ENCODE results near the gene CD93. TPM values are rescaled to one million over a fixed set of nuclear protein-coding genes. Genes with fewer than 3 reads are reported as not detected.
A peak's percentile ranks its signal among the peaks of the same experiment; 100 is the strongest.

CD93 gene
- total RNA-seq, 1 experiment from 2014 or later = not detected

- no TSS peak for BruUV-seq (replicated peaks)
- Histone ChIP-seq H3K4me2 (ENCODE audit: low read length) (no peak overlapping the region), H4K20me1 (ENCODE audit: low read length) (no peaks in the 10 kb centered on the region), H3K79me2 (ENCODE audit: low read length) (no peaks in the 10 kb centered on the region), H3K36me3 (ENCODE audit: low read depth, low read length) (no peaks in the 10 kb centered on the region), H3K9me2 (replicated peaks; ENCODE audit: low read length) (no peaks in the 10 kb centered on the region), H3F3A (ENCODE audit: low read length, unreplicated experiment) (no peaks in the 10 kb centered on the region), H3K4me3 (ENCODE audit: low read length) (no peak overlapping the region), H3K9ac (ENCODE audit: low read length) (no peak overlapping the region), H3K9me3 (ENCODE audit: low read length) (no peaks in the 10 kb centered on the region), H2AFZ (ENCODE audit: low read length) (no peak overlapping the region), H3K27me3 (ENCODE audit: low read length) (peaks cover 23% of the 10 kb centered on the region), H3K4me1 (ENCODE audit: insufficient read depth, low read length) (0 out of 2 replicates have a peak, but pooled peaks cover 4% of the 10 kb centered on the region), H3K27ac (ENCODE audit: low read length) (no peak overlapping the region)
- CTCF ChIA-PET = interaction anchor here (0.6 kb wide), 1 partner anchor 228 kb away, joined by 4 read pairs; no protein-coding TSS in a partner anchor
- DNase-seq (no peak), ATAC-seq (no peak)
- TF ChIP-seq EZH2 (IDR thresholded peaks at IDR 0.05; ENCODE audit: low read length, unreplicated experiment) (no peak), CTCF (conservative IDR thresholded peaks at IDR 0.05; ENCODE audit: low read depth, low read length) (no peak), EZH2phosphoT487 (IDR thresholded peaks at IDR 0.05; ENCODE audit: borderline replicate concordance, low read length) (no peak)
- POLR2A ChIA-PET (ENCODE audit: unreplicated experiment) = no interaction called here
- intact Hi-C loops (cut with micrococcal nuclease) = no loop called here
Observed at GRCh38 chr20:23063168-23063567, 23.0 kb downstream of the CD93 start.

- Histone ChIP-seq H3K9me3 (ENCODE audit: low read length) (no peaks in the 10 kb centered on the region), H3K4me3 (ENCODE audit: low read length) (no peak overlapping the region), H2AFZ (ENCODE audit: low read length) (no peak overlapping the region), H3K27ac (ENCODE audit: low read length) (no peak overlapping the region), H3F3A (ENCODE audit: low read length, unreplicated experiment) (no peaks in the 10 kb centered on the region), H3K9ac (ENCODE audit: low read length) (no peak overlapping the region), H3K4me2 (ENCODE audit: low read length) (no peak overlapping the region), H3K27me3 (ENCODE audit: low read length) (peaks cover 23% of the 10 kb centered on the region), H3K4me1 (ENCODE audit: insufficient read depth, low read length) (0 out of 2 replicates have a peak, but pooled peaks cover 4% of the 10 kb centered on the region), H3K36me3 (ENCODE audit: low read depth, low read length) (no peaks in the 10 kb centered on the region), H3K79me2 (ENCODE audit: low read length) (no peaks in the 10 kb centered on the region), H3K9me2 (replicated peaks; ENCODE audit: low read length) (no peaks in the 10 kb centered on the region), H4K20me1 (ENCODE audit: low read length) (no peaks in the 10 kb centered on the region)
- ChIA-PET POLR2A (ENCODE audit: unreplicated experiment) (no interaction called here), CTCF (interaction anchor here (0.6 kb wide), 1 partner anchor 227 kb away, joined by 4 read pairs; no protein-coding TSS in a partner anchor)
- TF ChIP-seq CTCF (conservative IDR thresholded peaks at IDR 0.05; ENCODE audit: low read depth, low read length) (no peak), EZH2phosphoT487 (IDR thresholded peaks at IDR 0.05; ENCODE audit: borderline replicate concordance, low read length) (no peak), EZH2 (IDR thresholded peaks at IDR 0.05; ENCODE audit: low read length, unreplicated experiment) (no peak)
- intact Hi-C loops (cut with micrococcal nuclease) = no loop called here
- DNase-seq (no peak), ATAC-seq (no peak)
- BruUV-seq (replicated peaks) = no TSS peak
Observed at GRCh38 chr20:23062632-23063031, 23.5 kb downstream of the CD93 start.

- Histone ChIP-seq H3K9me3 (ENCODE audit: low read length) (no peaks in the 10 kb centered on the region), H3K27ac (ENCODE audit: low read length) (no peak overlapping the region), H3K4me1 (ENCODE audit: insufficient read depth, low read length) (0 out of 2 replicates have a peak, but pooled peaks cover 4% of the 10 kb centered on the region), H4K20me1 (ENCODE audit: low read length) (no peaks in the 10 kb centered on the region), H3F3A (ENCODE audit: low read length, unreplicated experiment) (no peaks in the 10 kb centered on the region), H3K36me3 (ENCODE audit: low read depth, low read length) (no peaks in the 10 kb centered on the region), H3K79me2 (ENCODE audit: low read length) (no peaks in the 10 kb centered on the region), H3K9me2 (replicated peaks; ENCODE audit: low read length) (no peaks in the 10 kb centered on the region), H3K27me3 (ENCODE audit: low read length) (peaks cover 23% of the 10 kb centered on the region), H3K9ac (ENCODE audit: low read length) (no peak overlapping the region), H3K4me2 (ENCODE audit: low read length) (no peak overlapping the region), H3K4me3 (ENCODE audit: low read length) (no peak overlapping the region), H2AFZ (ENCODE audit: low read length) (no peak overlapping the region)
- POLR2A ChIA-PET (ENCODE audit: unreplicated experiment) = no interaction called here
- DNase-seq = peak; percentile 73
- CTCF ChIA-PET = no interaction called here
- no peak for ATAC-seq
- no TSS peak for BruUV-seq (replicated peaks)
- intact Hi-C loops (cut with micrococcal nuclease) = no loop called here
- TF ChIP-seq CTCF (conservative IDR thresholded peaks at IDR 0.05; ENCODE audit: low read depth, low read length) = peak; percentile 73
- no peak for TF ChIP-seq EZH2phosphoT487 (IDR thresholded peaks at IDR 0.05; ENCODE audit: borderline replicate concordance, low read length)
- TF ChIP-seq EZH2 (IDR thresholded peaks at IDR 0.05; ENCODE audit: low read length, unreplicated experiment) = no peak
Observed at GRCh38 chr20:23061734-23062561, 24.2 kb downstream of the CD93 start.
